Esophagus muscularis mucosa (tissue), 3 donors: ENCODE results near the gene KLKB1.

ENCODE experiments used
- CTCF ChIP-seq, 3 experiments: fragments of 200-600 bp in 2 of 3; fragments of 450-650 bp in 1 of 3; sonication (generic) in 2 of 3; IDR thresholded peaks; one replicate each; pipeline ENCODE4 v1.5.1; 2017 to 2019; ENCODE audit warnings: antibody characterized with exemption in 3 of 3, mild to moderate bottlenecking in 2 of 3, moderate library complexity in 1 of 3
- POLR2A ChIP-seq: fragments of 450-650 bp; IDR thresholded peaks from one replicate; pipeline ENCODE4 v1.6.1; 2017; ENCODE audit warnings: antibody characterized with exemption, moderate library complexity, mild to moderate bottlenecking, low read depth

GRCh38 chr4:186226521-186227189, 652 bp upstream of the KLKB1 start:
- TF ChIP-seq CTCF (IDR thresholded peaks at IDR 0.05): no peak
- no peak for TF ChIP-seq POLR2A
